Measurements from ENCODE around the gene NUDT16L1. TPM values are rescaled to one million over a fixed set of nuclear protein-coding genes. Genes with fewer than 3 reads are reported as not detected.

NUDT16L1 gene
- total and polyA plus RNA-seq, 2 of the 8 experiments (the other 6 are each of a cell fraction or from before 2014, with no cell fraction given): 34.8 to 77.3 TPM

GRCh38 chr16:4723071-4723767 is 29.9 kb downstream of the NUDT16L1 start:
- Histone ChIP-seq H3K23ac (ENCODE audit: insufficient read length) (no peak overlapping the region), H4K91ac (replicated peaks; ENCODE audit: insufficient read length, low read length) (no peak overlapping the region), H3K4me2 (ENCODE audit: insufficient read depth in 1 of 2, low read depth in 2 of 2, low read length in 2 of 2) (no peak overlapping the region), H2AFZ (ENCODE audit: low read length) (no peak overlapping the region), H3K4ac (replicated peaks; ENCODE audit: insufficient read length, low read depth, low read length) (no peak overlapping the region), H4K5ac (ENCODE audit: insufficient read length, low read depth, low read length) (no peak overlapping the region), H3K79me1 (ENCODE audit: low read depth, low read length) (no peaks in the 10 kb centered on the region), H2BK120ac (replicated peaks; ENCODE audit: low read depth, low read length) (no peak overlapping the region), H2BK20ac (ENCODE audit: low read length) (no peak overlapping the region), H2BK5ac (ENCODE audit: low read depth, low read length) (no peak overlapping the region), H2AK5ac (ENCODE audit: low read depth, low read length) (no peak overlapping the region), H3K4me3 (ENCODE audit: extremely low read depth in 1 of 4, insufficient read depth in 2 of 4, low read depth in 3 of 4, low read length in 4 of 4) (no peak overlapping the region), H3K9me3 (ENCODE audit: insufficient read depth in 2 of 2, low read depth in 1 of 2, low read length in 1 of 2) (no peaks in the 10 kb centered on the region), H3K14ac (ENCODE audit: insufficient read length) (no peak overlapping the region), H3K23me2 (ENCODE audit: low read depth, low read length) (no peaks in the 10 kb centered on the region), H3K27ac (ENCODE audit: low read depth, low read length) (no peak overlapping the region), H3K27me3 (replicated peaks in 1 of 4; ENCODE audit: control insufficient read depth in 3 of 4, extremely low read depth in 1 of 4, insufficient read depth in 3 of 4, low read length in 3 of 4) (no peaks in the 10 kb centered on the region), H3K9ac (replicated peaks in 1 of 4; ENCODE audit: extremely low read depth in 1 of 4, low read depth in 3 of 4, low read length in 3 of 4) (no peak overlapping the region), H4K8ac (ENCODE audit: extremely low read depth, insufficient read depth, low read length) (no peak overlapping the region), H2BK15ac (ENCODE audit: low read length) (no peak overlapping the region), H3K56ac (replicated peaks; ENCODE audit: insufficient read length, low read depth, low read length) (no peak overlapping the region), H2BK12ac (ENCODE audit: low read depth, low read length) (no peak overlapping the region), H4K20me1 (replicated peaks in 1 of 2; ENCODE audit: control insufficient read depth in 1 of 2, insufficient read depth in 2 of 2, low read length in 2 of 2) (peaks cover 0 to 11% of the 10 kb centered on the region in 2 experiments), H3K4me1 (replicated peaks in 1 of 4; ENCODE audit: control insufficient read depth in 3 of 4, insufficient read depth in 4 of 4, low read length in 3 of 4) (peaks cover 3 to 9% (median 4%) of the 10 kb centered on the region in 4 experiments; a peak in 6 of 7 replicates), H3K79me2 (ENCODE audit: control insufficient read depth in 1 of 2, insufficient read depth in 2 of 2, low read length in 2 of 2) (peaks cover 0 to 3% of the 10 kb centered on the region in 2 experiments; a peak in 1 of 4 replicates), H3K18ac (ENCODE audit: extremely low read depth, low read length) (no peak overlapping the region), H3K36me3 (ENCODE audit: control insufficient read depth in 2 of 4, insufficient read depth in 4 of 4, low read length in 3 of 4) (peaks cover 8 to 39% (median 15%) of the 10 kb centered on the region in 4 experiments; a peak in 7 of 8 replicates)
- ChIA-PET CTCF (ENCODE audit: partially characterized antibody) (no interaction called here), POLR2A (ENCODE audit: partially characterized antibody) (interaction anchor here (0.9 to 1.6 kb wide), 2 partner anchors 32 to 40 kb away, joined by 3 to 4 read pairs; no protein-coding TSS in a partner anchor)
- FAIRE-seq: no peak
- DNase-seq (ENCODE audit: low read depth in 1 of 2, low spot score in 2 of 2): no peak
- TF ChIP-seq SRF (IDR thresholded peaks at IDR 0.05; ENCODE audit: low read depth, low read length) (no peak), EZH2 (IDR thresholded peaks at IDR 0.05; ENCODE audit: low read depth, low read length, severe bottlenecking) (no peak), POLR2A (IDR thresholded peaks at IDR 0.05; ENCODE audit: control extremely low read depth in 1 of 2, low read depth in 2 of 2, low read length in 2 of 2) (no peak), RXRA (IDR thresholded peaks at IDR 0.05; ENCODE audit: insufficient read depth, low read depth, low read length) (no peak), CHD2 (IDR thresholded peaks at IDR 0.05; ENCODE audit: low read length) (no peak), CTBP2 (IDR thresholded peaks at IDR 0.05; ENCODE audit: borderline replicate concordance, insufficient read depth, insufficient read length, low read length) (no peak), SIN3A (conservative IDR thresholded peaks at IDR 0.05 in 1 of 2, IDR thresholded peaks at IDR 0.05 in 1 of 2; ENCODE audit: low read depth in 1 of 2, low read length in 2 of 2) (no peak), EGR1 (IDR thresholded peaks at IDR 0.05; ENCODE audit: borderline replicate concordance, low read depth, low read length) (no peak), CREB1 (IDR thresholded peaks at IDR 0.05) (no peak), BCL11A (IDR thresholded peaks at IDR 0.05; ENCODE audit: low read depth in 2 of 2, low read length in 2 of 2) (no peak), SP4 (IDR thresholded peaks at IDR 0.05; ENCODE audit: low read length) (no peak), ATF3 (IDR thresholded peaks at IDR 0.05; ENCODE audit: insufficient read depth, low read depth, low read length) (no peak)
- WGBS, 2 experiments (ENCODE audit: extremely low coverage in 1 of 2, insufficient coverage in 1 of 2, insufficient read length in 1 of 2, insufficient replicate concordance in 2 of 2, low coverage in 1 of 2, low lambda C conversion rate in 2 of 2, missing lambda C conversion rate in 1 of 2): 95% methylated on average over 14 of the region's 14 CpGs; no CpG with 5 or more reads in 1 of the 2 experiments

Data from H1 (cell line).